Bone marrow (tissue), 2 donors: ENCODE data around the gene WDPCP.
"Not testable (repeated sequence)": the region's sequence is repeated elsewhere in the genome, so short reads cannot be mapped to it uniquely, and the experiment has no call there.

Source experiments
- DNase-seq, 2 donors: peaks; one replicate each; lab custom pipeline; 2025; lab: John Stamatoyannopoulos, UW

The WDPCP gene

GRCh38 chr2:63446658-63447057 is 141.6 kb downstream of the WDPCP start:
- no peak for DNase-seq

DNA sequence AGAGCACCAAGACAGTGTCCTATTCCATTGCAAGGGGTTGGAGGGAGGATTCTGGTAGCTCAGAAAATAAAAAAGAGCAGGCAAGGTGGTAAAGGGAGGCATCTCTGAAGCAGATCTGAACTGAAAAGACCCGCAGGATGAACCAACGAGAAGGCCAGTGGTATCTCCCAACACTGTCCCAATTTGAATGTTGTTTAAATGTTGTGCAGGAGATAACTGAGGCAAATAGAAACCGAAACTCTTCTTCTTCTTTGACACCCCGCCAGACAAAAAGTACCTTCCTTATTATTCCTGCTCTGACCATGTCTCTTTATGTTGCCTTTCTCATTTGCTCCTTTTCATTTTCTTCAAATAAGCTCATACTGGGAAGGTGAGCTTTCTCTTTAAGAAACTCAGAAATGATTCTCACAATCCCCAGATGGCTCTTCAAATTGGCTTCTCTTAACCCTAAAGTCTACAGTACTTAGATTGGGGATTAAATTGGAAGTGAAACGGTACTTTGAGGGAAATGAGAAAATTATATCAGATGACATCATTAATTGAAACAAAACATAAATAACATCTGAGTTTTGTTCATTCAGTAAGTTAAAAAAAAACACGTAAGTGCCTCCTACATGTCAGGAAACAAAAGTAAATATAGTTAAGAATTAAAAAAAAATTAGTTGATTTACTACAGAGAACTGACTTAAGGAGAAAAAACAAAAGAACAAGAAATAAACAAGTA is 143.6 kb downstream of the WDPCP start:
- DNase-seq, result no peak

DNA sequence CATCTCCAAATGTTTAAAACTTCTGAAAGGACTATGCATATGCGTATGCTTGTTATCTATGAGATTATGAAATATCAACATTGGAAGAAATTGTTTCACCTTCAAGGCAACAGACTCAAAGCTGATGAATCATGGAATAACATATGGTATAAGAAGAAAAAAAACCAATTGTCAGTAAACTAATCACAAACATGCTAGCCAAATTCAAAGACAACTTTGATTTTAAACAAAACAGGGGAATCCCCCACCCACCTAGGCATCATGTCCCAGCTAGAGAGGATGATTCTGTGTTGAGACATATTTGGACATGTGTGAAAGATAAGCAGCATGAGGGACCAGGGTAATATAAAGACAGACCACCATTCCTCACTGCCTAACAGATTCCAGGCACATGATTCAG is 147.7 kb downstream of the WDPCP start:
- no peak for DNase-seq

GRCh38 chr2:63438181-63438580 is 150.1 kb downstream of the WDPCP start:
- DNase-seq, result no peak

DNA sequence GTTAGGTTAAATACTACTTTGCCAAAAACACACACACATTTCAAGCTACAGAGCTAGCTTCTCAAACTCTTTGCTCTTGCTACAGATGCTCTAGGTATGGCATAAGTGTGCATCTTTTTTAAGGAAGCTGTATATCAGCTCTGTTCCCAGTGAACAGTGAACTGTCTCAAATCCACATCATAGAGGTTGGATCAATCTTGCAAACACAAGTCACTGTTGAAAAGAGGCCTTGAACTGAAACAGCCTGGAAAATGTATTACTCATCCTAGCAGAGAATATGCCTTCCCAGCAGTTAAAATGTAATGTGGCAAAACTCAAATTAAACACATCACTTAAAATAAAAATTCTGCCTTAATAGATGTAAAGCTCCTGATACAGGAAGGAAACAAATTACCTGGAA is 151.8 kb downstream of the WDPCP start:
- DNase-seq, result no peak

- no peak for DNase-seq
Measured at GRCh38 chr2:63435070-63435469, 153.2 kb downstream of the WDPCP start.

DNA sequence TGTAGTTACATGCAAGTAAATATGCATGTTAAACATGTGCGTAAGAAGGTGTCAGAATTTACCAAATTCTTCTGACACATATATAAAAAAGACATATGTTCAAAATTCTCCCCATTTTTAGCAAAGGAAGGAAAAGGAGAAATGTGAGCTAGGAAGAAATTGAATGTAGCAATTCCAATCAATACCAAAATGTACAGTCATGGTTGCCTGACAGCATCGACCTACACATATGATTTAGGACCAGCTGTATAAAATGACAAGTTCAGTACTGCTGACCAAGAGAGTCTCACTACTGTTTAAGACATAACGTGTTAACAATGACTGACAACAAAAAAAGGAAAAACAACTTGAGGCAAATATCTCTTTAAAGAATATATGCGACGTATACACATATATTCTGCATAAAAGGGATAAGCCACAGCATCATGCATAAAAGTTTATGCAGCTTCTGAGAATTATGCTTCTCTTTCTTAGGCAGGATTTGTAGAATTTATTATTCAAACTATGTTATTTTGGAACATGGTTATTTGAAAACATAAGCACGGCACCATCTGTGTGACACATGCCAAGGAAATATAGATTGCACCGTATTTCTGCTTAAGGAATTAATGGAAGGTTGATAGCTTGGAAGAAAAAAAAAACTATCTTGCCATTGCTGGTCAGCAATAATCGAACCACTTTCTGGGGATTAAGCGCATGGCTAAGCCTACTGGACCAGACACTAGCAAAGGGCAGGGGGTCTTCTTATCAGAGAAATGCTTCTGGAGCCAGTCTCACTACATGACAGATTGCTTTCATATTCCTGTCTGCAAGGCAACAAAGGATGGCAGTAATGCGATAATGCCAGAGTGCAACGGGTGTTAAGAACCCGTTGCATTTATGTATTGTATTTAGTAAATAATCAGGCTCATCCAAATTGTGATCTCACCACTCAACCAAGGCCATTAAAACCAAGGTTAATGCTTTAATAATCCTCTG is 154.0 kb downstream of the WDPCP start:
- no peak for DNase-seq

- no peak for DNase-seq
Measured at GRCh38 chr2:63432373-63432772, 155.9 kb downstream of the WDPCP start.

GRCh38 chr2:63425606-63426005 is 162.7 kb downstream of the WDPCP start:
- DNase-seq, result no peak

DNA sequence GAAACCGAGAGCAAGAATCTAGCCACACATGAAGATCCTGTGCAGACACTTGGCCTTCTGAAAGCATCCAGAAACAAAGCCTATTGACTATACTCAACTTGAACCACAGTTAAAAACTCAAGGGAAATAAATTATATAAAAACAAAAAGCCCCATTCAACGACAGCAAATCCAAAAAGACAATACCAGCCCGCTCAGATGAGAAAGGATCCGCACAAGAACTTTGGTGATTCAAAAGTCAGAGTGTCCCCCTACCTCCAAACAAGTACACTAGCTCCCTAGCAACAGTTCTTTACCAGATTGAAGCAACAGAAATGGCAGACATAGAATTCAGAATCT is 163.2 kb downstream of the WDPCP start:
- DNase-seq, result no peak

DNA sequence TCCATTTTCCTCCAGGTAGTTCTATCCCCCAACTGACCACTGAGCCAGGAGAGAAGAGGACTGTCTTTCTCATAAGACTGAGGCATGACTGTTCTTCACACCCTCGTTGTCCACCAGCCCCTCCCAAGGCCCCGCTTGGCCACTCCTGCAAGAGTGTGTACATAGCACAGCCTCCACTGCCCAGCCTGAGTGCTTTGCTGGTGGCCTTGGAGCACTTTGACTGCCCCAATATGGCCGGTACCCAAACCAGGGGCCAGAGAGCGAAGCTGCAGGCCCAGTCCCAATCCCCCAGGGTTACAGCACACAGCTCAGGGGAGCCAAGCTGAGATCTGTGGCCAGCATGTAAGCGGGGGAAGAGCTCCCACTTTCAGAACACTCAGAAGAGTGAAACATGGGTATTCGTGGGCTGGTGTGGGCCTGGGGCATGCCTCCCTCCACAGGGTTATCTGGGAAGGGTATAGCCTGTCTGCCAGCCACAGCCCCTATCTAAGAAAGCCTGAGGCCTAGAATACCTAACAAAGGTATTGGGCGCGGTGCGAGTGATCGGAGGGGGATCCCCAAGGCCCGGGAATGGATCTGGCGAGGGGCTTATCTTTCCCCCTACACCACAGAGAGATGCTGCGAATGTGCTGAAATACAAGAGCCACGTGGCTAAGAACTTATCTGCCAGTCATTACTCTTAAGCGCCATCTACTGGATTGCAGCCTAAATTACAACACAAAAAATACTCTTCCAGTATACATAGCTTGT is 163.8 kb downstream of the WDPCP start:
- DNase-seq, result no peak

DNA sequence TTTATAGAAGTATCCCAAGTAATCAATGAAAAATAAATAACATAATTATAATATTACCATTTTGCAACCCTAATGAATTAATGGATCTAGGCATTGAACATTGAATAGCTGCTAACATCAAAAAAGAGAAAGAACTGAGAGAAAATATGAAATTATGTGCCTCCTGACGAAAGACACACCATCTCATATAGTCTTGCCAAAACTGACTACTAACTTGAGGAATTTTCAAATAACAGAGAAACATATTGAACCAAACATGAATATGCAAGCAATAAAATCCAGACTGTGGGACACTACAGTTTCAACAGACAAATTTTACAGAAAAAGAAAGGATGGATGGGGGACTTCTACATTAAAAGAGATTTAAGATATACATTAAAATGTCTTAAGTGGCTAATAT is 165.7 kb downstream of the WDPCP start:
- DNase-seq, result no peak

DNA sequence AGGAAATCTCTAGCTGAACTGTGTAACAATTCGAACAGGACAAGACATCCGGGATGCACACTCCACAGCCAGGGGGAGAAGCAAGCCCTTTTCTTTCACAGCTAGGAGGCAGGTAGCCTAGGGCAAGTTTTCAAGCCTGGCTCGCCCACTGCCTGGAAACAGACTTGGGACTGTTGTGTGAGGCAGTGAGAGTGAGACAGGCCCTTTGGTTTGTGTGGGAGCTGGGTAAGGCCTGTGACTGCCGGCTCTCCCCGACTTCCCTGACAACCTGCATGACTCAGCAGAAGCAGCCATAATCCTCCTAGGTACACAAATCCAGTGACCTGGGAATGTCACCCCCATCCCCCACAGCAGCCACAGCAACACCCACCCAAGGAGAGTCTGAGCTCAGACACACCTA is 179.7 kb downstream of the WDPCP start:
- no peak for DNase-seq

DNA sequence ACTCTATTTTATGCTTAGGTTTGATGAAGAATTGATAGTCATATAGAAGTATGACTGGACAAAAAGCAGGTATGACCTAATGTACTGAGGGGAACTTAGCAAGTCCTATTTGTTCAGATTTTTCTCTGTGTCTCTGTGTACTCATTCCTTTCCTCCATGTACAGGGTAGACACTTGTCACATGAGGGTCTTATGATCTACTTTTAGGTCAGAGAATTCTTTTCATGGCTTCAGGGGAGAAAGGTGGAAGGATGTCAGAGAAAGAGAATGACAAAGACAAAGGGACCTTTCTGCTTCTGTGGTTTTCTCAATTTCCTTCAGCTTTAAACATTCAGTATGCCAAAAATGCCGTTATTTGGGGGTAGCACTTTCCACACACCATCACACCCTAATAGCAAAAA is 181.6 kb downstream of the WDPCP start:
- no peak for DNase-seq

- no peak for DNase-seq
Measured at GRCh38 chr2:63403820-63404219, 184.5 kb downstream of the WDPCP start.

GRCh38 chr2:63402889-63403288 is 185.4 kb downstream of the WDPCP start:
- DNase-seq, result not testable (repeated sequence)

GRCh38 chr2:63399156-63399555 is 189.1 kb downstream of the WDPCP start:
- no peak for DNase-seq

- DNase-seq, result no peak
Measured at GRCh38 chr2:63379451-63379850, 208.8 kb downstream of the WDPCP start.

DNA sequence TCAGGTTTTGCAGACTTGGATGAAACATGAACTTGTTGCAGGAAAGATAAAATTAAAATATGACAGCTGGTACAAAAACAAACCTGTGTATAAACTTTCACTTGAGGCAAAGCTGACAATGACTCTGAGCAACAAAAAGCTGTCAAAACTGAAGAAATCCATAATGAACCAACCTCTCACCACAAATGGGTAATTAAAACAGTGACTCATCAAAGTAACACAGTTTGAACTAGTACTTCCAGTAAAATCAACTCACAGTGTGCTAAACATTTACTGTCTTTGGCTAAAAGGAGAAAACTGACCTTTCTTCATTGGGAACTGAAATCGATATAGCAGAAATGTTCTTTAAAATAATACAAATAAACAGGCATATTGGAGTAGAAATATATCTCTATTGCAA is 209.7 kb downstream of the WDPCP start:
- no peak for DNase-seq

- DNase-seq, result no peak
Measured at GRCh38 chr2:63374341-63374740, 213.9 kb downstream of the WDPCP start.

- DNase-seq, result no peak
Measured at GRCh38 chr2:63372549-63372948, 215.7 kb downstream of the WDPCP start.

DNA sequence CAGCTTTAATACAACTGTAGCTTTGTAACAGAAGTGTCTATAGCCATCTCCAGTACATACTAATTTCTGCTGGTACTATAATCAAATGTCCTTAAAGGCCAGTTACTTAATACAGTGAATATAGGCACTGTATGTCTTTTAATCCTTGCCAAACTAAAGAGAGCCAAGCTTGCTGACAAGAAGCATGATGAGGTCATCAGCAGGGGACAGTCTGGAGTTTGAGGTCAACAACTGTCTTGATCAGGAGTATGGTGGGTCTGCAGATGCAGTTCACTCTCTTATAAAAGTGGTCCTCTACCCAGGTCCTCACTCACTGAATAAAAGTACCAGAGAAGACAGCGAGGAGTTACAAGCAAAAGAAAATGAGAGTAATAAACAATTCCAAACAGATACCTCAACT is 219.1 kb downstream of the WDPCP start:
- no peak for DNase-seq

DNA sequence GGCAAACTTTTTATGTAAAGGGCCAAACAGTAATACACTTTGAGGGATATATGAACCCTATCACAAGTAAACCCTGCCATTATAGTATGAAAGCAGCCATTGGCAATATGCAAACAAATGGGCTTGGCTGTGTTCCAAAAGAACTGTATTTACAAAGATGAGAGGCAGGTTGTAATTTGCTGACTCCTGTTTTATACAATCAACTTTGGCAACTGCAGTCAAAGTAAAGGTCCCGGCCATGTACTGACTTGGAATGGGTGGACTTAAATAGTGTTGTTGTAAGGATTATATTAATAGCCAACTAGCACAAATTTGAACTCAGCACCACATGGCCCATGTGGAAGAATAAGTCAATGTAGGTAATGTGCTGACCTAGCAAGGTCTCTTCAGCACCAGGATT is 223.4 kb downstream of the WDPCP start:
- DNase-seq, result no peak
